Trophoblast cell (in vitro differentiated cells and primary cell): Measurements from ENCODE around the gene CCSER2.

Source experiments
- DNase-seq, 2 donors: peaks; one replicate each; pipeline ENCODE4 v3.0.0-alpha.2; 2016
- H2AFZ ChIP-seq: 2 replicates; pipeline ENCODE4 v1.6.1; 2013; ENCODE audit warnings: low read length, moderate library complexity, mild to moderate bottlenecking; ENCODE audit not compliant: insufficient read depth, poor library complexity
- H2AK5ac ChIP-seq: 2 replicates; pipeline ENCODE4 v1.6.1; 2013; ENCODE audit warnings: mild to moderate bottlenecking, low read length
- H2BK120ac ChIP-seq: 2 replicates; pipeline ENCODE4 v1.6.1; 2013; ENCODE audit warnings: low read length, mild to moderate bottlenecking, moderate library complexity; ENCODE audit not compliant: insufficient read depth, poor library complexity
- H2BK12ac ChIP-seq: 2 replicates; pipeline ENCODE4 v1.6.1; 2013; ENCODE audit warnings: mild to moderate bottlenecking, low read length, moderate library complexity
- H2BK5ac ChIP-seq: 2 replicates; pipeline ENCODE4 v1.6.1; 2013; ENCODE audit warnings: low read length, low read depth, moderate library complexity, mild to moderate bottlenecking; ENCODE audit not compliant: poor library complexity
- H3K14ac ChIP-seq: 2 replicates; pipeline ENCODE4 v1.6.1; 2013; ENCODE audit warnings: mild to moderate bottlenecking, low read length
- H3K18ac ChIP-seq: 2 replicates; pipeline ENCODE4 v1.6.1; 2013; ENCODE audit warnings: mild to moderate bottlenecking, low read length
- H3K23ac ChIP-seq: 2 replicates; pipeline ENCODE4 v1.6.1; 2013; ENCODE audit warnings: low read length
- H3K27ac ChIP-seq: 2 replicates; pipeline ENCODE4 v1.5.1; 2013; ENCODE audit warnings: low read depth, mild to moderate bottlenecking, inconsistent platforms, low read length, moderate library complexity
- H3K27me3 ChIP-seq: 2 replicates; pipeline ENCODE4 v1.6.1; 2013; ENCODE audit warnings: inconsistent platforms, mild to moderate bottlenecking, low read length, moderate library complexity; ENCODE audit not compliant: insufficient read depth
- H3K36me3 ChIP-seq, 2 experiments: 1 replicate in 1 of 2; 2 replicates in 1 of 2; pipeline ENCODE4 v1.6.1; 2013; ENCODE audit warnings: low read length in 2 of 2, mild to moderate bottlenecking in 2 of 2, moderate library complexity in 1 of 2; ENCODE audit not compliant: insufficient read depth in 2 of 2, control insufficient read depth in 1 of 2
- H3K4ac ChIP-seq: 2 replicates; pipeline ENCODE4 v1.6.1; 2013; ENCODE audit warnings: low read depth, mild to moderate bottlenecking, low read length, moderate library complexity
- H3K4me1 ChIP-seq, 2 experiments: 1 replicate in 1 of 2; 2 replicates in 1 of 2; pipeline ENCODE4 v1.6.1; 2013; ENCODE audit warnings: low read length in 2 of 2, mild to moderate bottlenecking in 2 of 2, moderate library complexity in 1 of 2; ENCODE audit not compliant: insufficient read depth in 2 of 2, control insufficient read depth in 1 of 2
- H3K4me2 ChIP-seq: 2 replicates; pipeline ENCODE4 v1.6.1; 2013; ENCODE audit warnings: inconsistent platforms, mild to moderate bottlenecking, low read length, moderate library complexity
- H3K4me3 ChIP-seq: 2 replicates; pipeline ENCODE4 v1.5.1; 2013; ENCODE audit warnings: mild to moderate bottlenecking, low read depth, low read length, inconsistent platforms
- H3K79me1 ChIP-seq: one replicate; pipeline ENCODE4 v1.6.1; 2013; ENCODE audit warnings: low read length
- H3K79me2 ChIP-seq: 2 replicates; pipeline ENCODE4 v1.6.1; 2013; ENCODE audit warnings: low read length, mild to moderate bottlenecking; ENCODE audit not compliant: control insufficient read depth, insufficient read depth, poor library complexity
- H3K9ac ChIP-seq: 2 replicates; pipeline ENCODE4 v1.6.1; 2013; ENCODE audit warnings: mild to moderate bottlenecking, low read length
- H3K9me3 ChIP-seq: 2 replicates; pipeline ENCODE4 v1.6.1; 2013; ENCODE audit warnings: low read depth, mild to moderate bottlenecking, control low read depth, inconsistent platforms, low read length; ENCODE audit not compliant: insufficient read depth
- H4K12ac ChIP-seq: 2 replicates; pipeline ENCODE4 v1.6.1; 2013; ENCODE audit warnings: low read depth, mild to moderate bottlenecking, low read length, moderate library complexity
- H4K8ac ChIP-seq: 2 replicates; pipeline ENCODE4 v1.6.1; 2013; ENCODE audit warnings: low read depth, mild to moderate bottlenecking, low read length, moderate library complexity
- H4K91ac ChIP-seq: one replicate; pipeline ENCODE4 v1.6.1; 2013; ENCODE audit warnings: low read depth, mild to moderate bottlenecking, low read length, moderate library complexity
- WGBS: extraction: QIAGEN DNeasy Blood & Tissue Kit; methylation state at CpG from one replicate; pipeline ENCODE4 v1.1.7; 2013; ENCODE audit warnings: missing lambda C conversion rate; ENCODE audit not compliant: insufficient read length, insufficient coverage; ENCODE audit errors: extremely low coverage; 5-methylcytosine and 5-hydroxymethylcytosine counted together

The CCSER2 gene

GRCh38 chr10:84293171-84293570 lies 35.2 kb upstream of the CCSER2 start:
- Histone ChIP-seq H3K4me1 (peaks cover 4 to 6% of the 10 kb centered on the region in 2 experiments), H3K79me2 (no peaks in the 10 kb centered on the region), H3K79me1 (no peaks in the 10 kb centered on the region), H3K27me3 (no peaks in the 10 kb centered on the region), H3K36me3 (no peaks in the 10 kb centered on the region), H3K18ac (peak overlapping the region; percentile 47), H4K8ac (no peak overlapping the region), H4K12ac (no peak overlapping the region), H3K27ac (peak overlapping the region; percentile 44), H3K9ac (no peak overlapping the region), H2BK12ac (no peak overlapping the region), H2BK5ac (peak overlapping the region; percentile 50), H3K4ac (no peak overlapping the region), H3K4me2 (no peak overlapping the region), H2BK120ac (no peak overlapping the region), H2AFZ (no peak overlapping the region), H3K14ac (no peak overlapping the region), H4K91ac (peak overlapping the region; percentile 71), H3K23ac (no peak overlapping the region), H2AK5ac (no peak overlapping the region), H3K9me3 (no peaks in the 10 kb centered on the region), H3K4me3 (peak overlapping the region; percentile 14)
- DNase-seq: peak; percentile 75 to 83
- WGBS: no CpG with 5 or more reads among the region's 1 CpG

- Histone ChIP-seq H3K27me3 (no peaks in the 10 kb centered on the region), H3K23ac (no peak overlapping the region), H3K9me3 (no peaks in the 10 kb centered on the region), H3K27ac (peak overlapping the region; percentile 44), H2BK12ac (no peak overlapping the region), H3K4me1 (peaks cover 4 to 6% of the 10 kb centered on the region in 2 experiments), H3K4ac (no peak overlapping the region), H3K18ac (peak overlapping the region; percentile 47), H3K4me2 (no peak overlapping the region), H3K36me3 (no peaks in the 10 kb centered on the region), H2AFZ (no peak overlapping the region), H4K91ac (peak overlapping the region; percentile 71), H3K4me3 (peak overlapping the region; percentile 14), H3K79me1 (no peaks in the 10 kb centered on the region), H2BK120ac (no peak overlapping the region), H4K12ac (no peak overlapping the region), H2AK5ac (no peak overlapping the region), H3K79me2 (no peaks in the 10 kb centered on the region), H3K9ac (no peak overlapping the region), H4K8ac (no peak overlapping the region), H2BK5ac (peak overlapping the region; percentile 50), H3K14ac (no peak overlapping the region)
- peak; percentile 31 to 32 for DNase-seq
- WGBS: no CpG with 5 or more reads among the region's 4 CpGs
Observed at GRCh38 chr10:84293574-84294016, 34.8 kb upstream of the CCSER2 start.

DNA sequence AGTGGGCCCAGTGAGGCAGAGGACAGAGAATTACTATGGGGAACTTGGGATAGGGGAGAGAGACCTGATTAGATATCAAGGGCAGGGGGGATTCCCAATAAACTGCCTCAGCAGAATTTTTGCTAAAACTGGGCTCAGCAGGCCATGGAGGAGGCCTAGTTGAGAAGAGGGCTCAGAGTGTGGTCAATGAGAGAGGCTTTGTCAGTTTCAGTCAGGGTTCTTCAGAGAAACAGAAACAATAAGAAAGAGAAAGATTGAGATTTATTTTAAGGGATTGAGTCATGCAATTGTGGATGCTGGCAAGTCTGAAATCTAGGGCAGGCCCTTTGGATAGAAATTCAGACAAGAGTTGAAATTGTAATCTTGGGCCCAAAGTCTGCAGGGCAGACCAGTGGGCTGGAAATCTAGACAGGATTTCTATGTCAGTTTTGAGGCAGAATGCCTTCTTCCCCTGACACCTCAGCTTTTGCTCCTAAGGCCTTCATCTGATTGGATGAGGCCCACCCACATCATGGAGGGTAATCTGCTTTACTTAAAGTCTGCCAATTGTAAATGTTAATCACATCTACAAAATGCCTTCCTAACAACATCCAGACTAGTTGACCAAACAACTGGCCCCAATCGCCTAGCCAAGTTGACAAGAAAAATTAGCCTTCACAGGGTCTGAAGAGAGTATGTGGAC lies 33.5 kb upstream of the CCSER2 start:
- Histone ChIP-seq H2AK5ac (no peak overlapping the region), H3K4ac (no peak overlapping the region), H4K8ac (no peak overlapping the region), H3K9me3 (no peaks in the 10 kb centered on the region), H4K91ac (no peak overlapping the region), H2AFZ (no peak overlapping the region), H3K4me1 (peaks cover 4 to 6% of the 10 kb centered on the region in 2 experiments), H3K18ac (no peak overlapping the region), H3K36me3 (no peaks in the 10 kb centered on the region), H2BK12ac (no peak overlapping the region), H3K4me3 (no peak overlapping the region), H3K79me2 (no peaks in the 10 kb centered on the region), H3K27ac (no peak overlapping the region), H3K79me1 (no peaks in the 10 kb centered on the region), H2BK120ac (no peak overlapping the region), H3K27me3 (no peaks in the 10 kb centered on the region), H3K9ac (no peak overlapping the region), H2BK5ac (no peak overlapping the region), H3K14ac (no peak overlapping the region), H3K4me2 (no peak overlapping the region), H4K12ac (no peak overlapping the region), H3K23ac (no peak overlapping the region)
- no peak for DNase-seq
- no CpG with 5 or more reads among the region's 1 CpG for WGBS

- no peak overlapping the region for H2AK5ac ChIP-seq
- no peaks in the 10 kb centered on the region for H3K27me3 ChIP-seq
- no peak overlapping the region for H4K91ac ChIP-seq
- no peak overlapping the region for H4K12ac ChIP-seq
- no peak overlapping the region for H3K27ac ChIP-seq
- H3K4me2 ChIP-seq: no peak overlapping the region
- H4K8ac ChIP-seq: no peak overlapping the region
- WGBS: no CpG with 5 or more reads among the region's 10 CpGs
- no peaks in the 10 kb centered on the region for H3K9me3 ChIP-seq
- H3K18ac ChIP-seq: no peak overlapping the region
- peaks cover 4 to 6% of the 10 kb centered on the region in 2 experiments for H3K4me1 ChIP-seq
- no peak overlapping the region for H3K23ac ChIP-seq
- no peaks in the 10 kb centered on the region for H3K79me1 ChIP-seq
- H3K4ac ChIP-seq: no peak overlapping the region
- DNase-seq: peak; percentile 8 to 36
- H3K79me2 ChIP-seq: no peaks in the 10 kb centered on the region
- H3K4me3 ChIP-seq: no peak overlapping the region
- H3K36me3 ChIP-seq: no peaks in the 10 kb centered on the region
- no peak overlapping the region for H2BK12ac ChIP-seq
- H3K14ac ChIP-seq: no peak overlapping the region
- H2BK5ac ChIP-seq: no peak overlapping the region
- no peak overlapping the region for H3K9ac ChIP-seq
- no peak overlapping the region for H2BK120ac ChIP-seq
- H2AFZ ChIP-seq: no peak overlapping the region
Observed at GRCh38 chr10:84296091-84296981, 32.1 kb upstream of the CCSER2 start.
